Activated gamma-delta T cell treated with Interleukin-2 at 50 U/mL for 16 hours (primary cell): ENCODE measurements around the gene BCL2L11.
"Not testable (repeated sequence)": the region's sequence is repeated elsewhere in the genome, so short reads cannot be mapped to it uniquely, and the experiment has no call there.

Source experiments
- DNase-seq: peaks from one replicate; pipeline ENCODE4 v3.0.0-alpha.2; 2020

BCL2L11 gene

GRCh38 chr2:111120253-111121027, at the start of gene BCL2L11:
Gene BCL2L11 (plus strand): TSS chr2:111120914. CDS start chr2:111123746, 2,832 bp downstream.
- DNase-seq: peak; percentile 84

- DNase-seq: no peak
Measured at GRCh38 chr2:111071600-111072171, 49.0 kb upstream of the BCL2L11 start.

GRCh38 chr2:111072220-111072871, 48.4 kb upstream of the BCL2L11 start:
- DNase-seq: no peak

DNA sequence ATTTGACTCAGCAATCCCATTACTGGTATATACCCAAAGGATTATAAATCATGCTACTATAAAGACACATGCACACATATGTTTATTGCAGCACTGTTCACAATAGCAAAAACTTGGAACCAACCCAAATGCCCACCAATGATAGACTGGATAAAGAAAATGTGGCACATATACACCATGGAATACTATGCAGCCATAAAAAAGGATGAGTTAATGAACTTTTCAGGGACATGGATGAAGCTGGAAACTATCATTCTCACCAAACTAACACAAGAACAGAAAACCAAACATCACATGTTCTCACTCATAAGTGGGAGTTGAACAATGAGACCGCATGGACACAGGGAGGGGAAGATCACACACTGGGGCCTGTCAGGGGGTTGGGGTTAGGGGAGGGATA, 38.1 kb upstream of the BCL2L11 start:
- DNase-seq: not testable (repeated sequence)

DNA sequence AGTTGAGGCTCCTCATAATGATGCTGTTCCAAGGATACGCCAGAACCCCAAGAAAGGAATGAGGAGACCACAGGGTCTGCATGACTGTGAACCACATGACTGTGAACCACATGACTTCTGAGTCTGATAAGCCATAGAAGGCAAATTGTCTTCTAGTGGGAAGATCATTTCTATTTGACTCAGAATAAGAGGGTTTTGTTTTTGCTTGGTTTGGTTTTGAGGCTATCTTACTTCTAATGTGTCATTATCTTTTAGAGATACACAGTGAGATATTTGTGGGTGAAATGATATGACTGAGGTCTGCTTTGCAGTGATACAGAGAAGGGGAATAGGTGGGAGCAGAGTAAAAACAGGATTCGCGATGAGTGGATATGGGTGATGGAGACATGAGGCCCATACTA, 28.9 kb upstream of the BCL2L11 start:
- no peak for DNase-seq

GRCh38 chr2:111094691-111095090, 26.0 kb upstream of the BCL2L11 start:
- no peak for DNase-seq

DNA sequence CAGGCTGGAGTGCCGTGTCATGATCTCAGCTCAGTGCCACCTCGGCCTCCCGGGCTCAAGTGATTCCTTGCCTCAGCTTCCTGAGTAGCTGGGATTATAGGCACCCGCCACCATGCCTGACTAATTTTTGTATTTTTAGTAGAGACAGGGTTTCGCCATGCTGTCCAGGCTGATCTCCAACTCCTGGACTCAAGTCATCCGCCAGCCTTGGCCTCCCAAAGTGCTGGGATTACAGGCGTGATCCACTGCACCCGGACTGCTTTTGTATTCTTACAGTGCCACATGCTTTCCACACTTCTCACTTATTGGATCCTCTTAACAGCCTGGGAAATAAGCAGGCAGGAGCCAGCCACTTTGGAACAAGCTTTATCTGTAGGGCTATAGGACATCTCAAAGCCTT, 25.3 kb upstream of the BCL2L11 start:
- no peak for DNase-seq

- DNase-seq: no peak
Measured at GRCh38 chr2:111099402-111099801, 21.3 kb upstream of the BCL2L11 start.

- DNase-seq: no peak
Measured at GRCh38 chr2:111100087-111100764, 20.5 kb upstream of the BCL2L11 start.

DNA sequence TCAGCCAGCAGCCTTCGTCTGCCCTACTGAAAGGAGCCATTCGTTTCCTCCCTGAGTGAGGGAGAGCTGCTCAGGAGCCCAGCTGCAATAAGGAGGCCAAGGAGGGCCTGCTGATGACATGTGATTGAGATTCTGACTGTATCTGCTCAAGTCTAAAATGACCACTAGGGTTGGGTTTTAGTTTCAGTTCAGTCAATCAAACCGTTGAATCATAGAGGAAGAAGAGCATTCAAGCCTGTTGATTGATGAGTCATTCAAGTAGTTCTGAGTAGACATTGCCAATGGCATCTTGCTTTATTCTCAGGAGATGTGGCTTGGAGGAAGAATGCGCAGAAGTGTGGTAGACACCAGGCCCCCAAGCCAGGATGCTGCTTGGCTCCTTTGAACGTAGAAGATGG, 19.9 kb upstream of the BCL2L11 start:
- no peak for DNase-seq

DNA sequence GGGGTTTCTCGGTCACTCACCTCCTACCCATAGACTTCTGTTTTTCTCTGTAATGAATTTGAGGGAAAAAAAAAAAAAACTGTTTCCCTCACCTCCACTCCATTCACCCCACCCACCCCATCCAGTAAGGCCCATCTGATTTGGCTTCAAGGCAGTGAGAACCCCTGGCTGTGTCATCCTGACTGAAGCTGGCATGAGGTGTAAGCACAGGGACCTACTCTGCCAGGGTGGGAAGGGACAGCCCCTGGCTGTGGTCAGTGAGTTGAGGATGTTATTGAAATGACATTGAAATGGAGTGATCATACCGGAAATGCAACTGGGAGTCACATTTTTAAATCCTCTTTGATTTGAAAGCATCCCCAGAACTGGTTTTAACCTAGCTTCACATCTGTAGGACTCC, 19.1 kb upstream of the BCL2L11 start:
- no peak for DNase-seq

DNA sequence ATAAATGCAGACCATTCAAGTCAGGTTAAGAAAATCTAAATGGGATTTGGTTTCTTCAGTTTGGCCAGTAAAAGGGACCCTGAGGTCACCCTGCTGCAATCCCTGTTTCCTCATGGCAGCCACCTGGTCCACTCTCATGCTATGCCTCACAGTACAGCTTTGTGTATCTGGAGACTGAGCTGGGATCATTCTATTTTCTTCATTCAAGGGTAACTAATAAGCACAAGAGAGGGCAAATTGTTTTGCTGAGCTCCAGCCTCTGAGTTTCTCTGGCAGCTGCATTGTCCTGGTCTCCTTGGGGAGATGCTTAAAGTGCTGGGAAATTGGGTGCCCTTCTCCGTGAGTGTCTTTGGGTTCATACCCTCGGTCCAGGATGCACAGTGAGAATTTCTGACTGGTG, 18.5 kb upstream of the BCL2L11 start:
- no peak for DNase-seq

DNA sequence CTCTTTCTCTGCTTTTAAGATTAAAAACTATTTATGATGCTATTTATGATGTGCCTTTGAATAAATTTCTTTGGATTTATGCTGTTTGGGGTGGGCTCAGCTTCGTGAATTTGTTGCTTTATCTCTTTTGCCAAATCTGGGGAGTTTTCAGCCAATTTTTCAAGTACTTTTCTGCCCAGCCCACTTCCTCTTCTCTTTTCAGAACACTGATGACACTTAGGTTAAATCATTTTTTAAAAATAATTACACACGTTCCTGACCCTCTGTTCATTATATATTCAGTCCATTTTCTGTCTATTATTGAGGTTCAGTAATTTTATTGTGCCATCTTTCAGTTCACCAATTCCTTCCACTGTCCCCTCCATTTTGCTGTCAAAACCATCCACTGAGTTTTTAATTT, 14.8 kb upstream of the BCL2L11 start:
- no peak for DNase-seq

- DNase-seq: no peak
Measured at GRCh38 chr2:111106706-111107105, 14.0 kb upstream of the BCL2L11 start.

- DNase-seq: no peak
Measured at GRCh38 chr2:111108745-111109271, 11.9 kb upstream of the BCL2L11 start.

GRCh38 chr2:111111101-111111755, 9.5 kb upstream of the BCL2L11 start:
- DNase-seq: no peak

DNA sequence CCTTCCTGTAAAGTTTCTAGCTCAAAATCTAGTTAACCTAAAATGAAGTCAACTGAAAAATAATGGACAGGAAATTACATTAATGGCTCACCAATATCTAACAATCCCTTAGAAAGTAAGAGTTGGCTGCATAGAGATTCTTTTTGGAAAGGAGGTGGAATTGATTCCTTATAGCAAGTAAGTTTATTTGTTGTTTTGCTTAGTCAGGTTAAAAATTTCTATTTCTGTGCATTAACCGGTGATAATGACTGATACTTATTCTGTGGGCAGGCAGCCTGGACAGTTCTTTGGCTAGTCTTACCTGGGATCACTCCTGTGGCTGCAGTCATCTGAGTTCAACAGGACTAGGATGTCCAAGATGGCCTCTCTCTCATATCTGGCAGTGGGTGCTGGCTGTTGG, 6.9 kb upstream of the BCL2L11 start:
- DNase-seq: no peak

- no peak for DNase-seq
Measured at GRCh38 chr2:111116011-111116746, 4.5 kb upstream of the BCL2L11 start.

- DNase-seq: peak; percentile 64
Measured at GRCh38 chr2:111116843-111117597, 3.7 kb upstream of the BCL2L11 start.

DNA sequence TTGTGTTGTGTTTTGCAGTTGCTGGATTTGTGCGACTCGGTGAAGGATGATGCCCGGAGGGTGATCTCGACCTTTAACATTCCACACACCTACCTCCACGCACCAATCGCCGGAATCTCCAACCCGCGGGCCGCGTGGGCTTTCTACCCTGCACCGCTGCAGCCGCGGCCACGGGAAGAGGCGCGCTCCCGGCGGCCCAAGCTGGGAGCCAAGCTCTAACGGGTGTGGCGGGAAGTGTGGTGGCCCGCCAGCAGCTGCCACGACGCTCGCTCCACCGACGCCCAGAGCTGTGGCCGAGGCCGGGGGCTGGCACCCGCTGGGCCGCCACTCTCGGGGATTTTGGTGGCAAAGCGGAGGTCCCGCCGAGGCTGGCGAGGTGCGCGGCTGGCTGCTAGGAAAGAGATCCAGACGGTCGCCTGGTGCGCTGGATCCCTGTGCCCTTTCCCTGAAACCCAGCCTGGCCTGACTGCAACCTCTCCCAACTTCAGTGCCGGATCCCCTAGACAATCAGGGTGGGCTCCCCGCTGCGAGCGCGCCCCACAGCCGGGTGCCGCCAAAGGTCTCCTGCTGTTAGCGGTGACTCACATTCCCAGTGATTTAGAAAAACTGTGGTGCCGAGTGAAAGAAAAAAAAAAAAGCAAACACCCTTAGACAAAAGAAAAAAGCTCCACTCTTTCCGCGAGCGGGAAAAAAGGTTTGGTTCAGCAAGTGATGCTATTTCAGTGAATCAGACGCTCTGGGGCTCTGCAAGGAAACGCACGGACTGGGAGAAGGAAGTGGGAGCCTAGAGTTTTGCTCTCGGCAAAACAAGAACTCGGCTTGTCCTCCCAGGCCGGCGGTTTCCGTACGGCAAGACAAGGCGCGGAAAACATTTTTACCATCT, 2.9 kb upstream of the BCL2L11 start:
- DNase-seq: no peak
